GM19452 (cell line): ENCODE results near the gene ADAMTS17.
"Not testable (repeated sequence)": the region's sequence is repeated elsewhere in the genome, so short reads cannot be mapped to it uniquely, and the experiment has no call there.

Source experiments
- ATAC-seq: cut with Tn5 transposase; IDR thresholded peaks from one replicate; pipeline ENCODE4 v1.9.1; 2021; ENCODE audit not compliant: unreplicated experiment

Gene ADAMTS17

GRCh38 chr15:100339999-100340398 lies 1.8 kb downstream of the ADAMTS17 start:
- no peak for ATAC-seq

DNA sequence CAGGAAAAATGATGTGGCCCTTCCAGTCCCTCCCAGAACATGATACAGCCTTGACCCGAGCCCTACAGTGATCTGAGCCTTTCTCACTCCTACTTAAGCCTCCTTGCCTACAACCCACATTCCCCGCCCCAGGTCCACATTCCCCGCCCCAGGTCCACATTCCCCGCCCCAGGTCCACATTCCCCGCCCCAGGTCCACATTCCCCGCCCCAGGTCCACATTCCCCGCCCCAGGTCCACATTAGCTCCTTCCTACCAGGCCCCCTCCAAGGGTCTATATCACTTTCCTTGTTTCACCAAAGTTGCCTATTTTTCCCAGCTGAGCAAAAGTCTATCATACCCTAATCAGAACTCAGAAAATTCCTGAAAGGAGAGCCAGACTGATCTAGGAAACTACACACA lies 2.3 kb downstream of the ADAMTS17 start:
- ATAC-seq, result not testable (repeated sequence)

DNA sequence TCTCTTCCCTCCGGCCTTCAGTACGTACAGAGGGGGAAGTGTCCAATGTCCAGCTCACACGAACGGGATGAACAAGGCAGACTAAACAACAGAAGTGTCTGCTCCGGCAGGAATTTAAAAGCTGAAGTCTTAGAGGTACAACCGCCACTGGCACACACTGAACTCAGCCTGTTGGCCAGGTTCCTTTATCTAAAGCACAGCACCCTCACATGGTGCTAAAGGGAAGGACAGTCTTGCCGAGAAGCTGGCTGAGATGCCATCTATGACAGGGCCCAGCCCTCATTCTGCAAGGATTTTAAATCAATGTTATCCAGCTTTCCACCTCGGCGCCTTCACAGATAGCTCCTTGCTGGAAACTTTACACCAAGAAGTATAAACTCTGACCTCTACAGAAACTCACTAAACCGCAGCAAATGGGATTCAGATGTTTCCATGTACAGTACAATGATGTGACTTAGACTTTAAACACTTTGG lies 2.8 kb downstream of the ADAMTS17 start:
- no peak for ATAC-seq

- ATAC-seq, result no peak
These were observed 3.5 kb downstream of the ADAMTS17 start for GRCh38 chr15:100338247-100338646.

- no peak for ATAC-seq
These were observed 4.4 kb downstream of the ADAMTS17 start for GRCh38 chr15:100337096-100338044.

DNA sequence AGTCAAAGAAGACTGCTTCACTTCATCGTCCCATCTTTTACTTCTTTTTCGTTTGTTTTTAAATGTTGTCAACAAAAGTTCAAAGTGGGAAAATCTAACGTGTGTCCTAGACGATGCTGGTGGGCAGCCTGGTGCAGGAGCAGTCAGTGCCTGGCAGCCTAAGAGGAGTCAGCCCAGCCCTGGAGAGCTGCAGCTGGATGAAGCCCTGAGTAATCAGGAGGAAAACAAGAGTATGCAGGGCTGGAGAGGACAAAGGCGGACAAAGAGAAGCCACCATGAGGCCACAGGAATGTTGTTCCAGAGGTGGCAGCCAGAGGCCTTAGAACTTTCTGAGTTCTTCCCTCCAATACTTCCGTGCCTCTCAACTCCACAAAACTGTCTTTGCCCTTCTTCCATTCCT lies 5.7 kb downstream of the ADAMTS17 start:
- ATAC-seq, result no peak

GRCh38 chr15:100335335-100335999 lies 6.3 kb downstream of the ADAMTS17 start:
- ATAC-seq, result no peak

- ATAC-seq, result no peak
These were observed 6.9 kb downstream of the ADAMTS17 start for GRCh38 chr15:100334905-100335304.

DNA sequence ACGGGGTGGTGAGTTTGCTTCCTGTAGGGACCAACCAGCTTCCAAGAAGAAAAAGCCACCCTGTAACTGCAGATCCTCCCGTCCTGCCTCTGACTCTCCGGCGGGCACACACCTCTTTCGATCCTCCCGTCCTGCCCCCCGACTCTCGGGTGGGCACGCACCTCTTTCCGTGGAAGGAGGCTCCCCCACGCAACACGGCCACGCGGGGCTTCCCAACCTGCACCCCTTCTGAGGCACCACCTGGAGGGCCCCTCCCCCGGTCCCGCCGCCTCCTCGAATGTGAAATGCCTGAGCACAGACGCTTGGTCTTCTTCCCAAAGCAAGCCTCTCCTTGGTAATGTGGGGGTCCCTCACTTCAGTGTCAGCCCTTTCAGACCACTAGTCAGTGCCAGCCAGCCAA lies 7.3 kb downstream of the ADAMTS17 start:
- no peak for ATAC-seq

DNA sequence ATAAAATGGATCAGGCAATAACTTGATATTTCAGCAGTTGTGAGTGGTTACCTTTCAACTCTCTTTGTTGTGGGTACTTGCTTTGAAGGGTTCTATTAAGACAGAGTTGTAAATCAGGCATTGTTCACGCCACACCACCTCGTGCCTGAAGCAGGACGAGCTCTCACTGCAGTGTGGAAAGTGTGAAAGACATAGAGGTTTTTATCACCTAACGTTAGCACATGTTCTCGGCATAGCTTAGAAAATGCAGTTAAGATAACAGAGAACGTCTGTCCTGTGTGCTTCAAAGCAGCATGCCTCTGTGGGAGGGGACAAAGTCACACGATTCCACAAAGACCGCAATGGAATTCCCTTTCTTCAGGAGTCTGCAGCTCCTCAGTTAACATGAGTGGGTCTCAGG lies 7.8 kb downstream of the ADAMTS17 start:
- no peak for ATAC-seq

DNA sequence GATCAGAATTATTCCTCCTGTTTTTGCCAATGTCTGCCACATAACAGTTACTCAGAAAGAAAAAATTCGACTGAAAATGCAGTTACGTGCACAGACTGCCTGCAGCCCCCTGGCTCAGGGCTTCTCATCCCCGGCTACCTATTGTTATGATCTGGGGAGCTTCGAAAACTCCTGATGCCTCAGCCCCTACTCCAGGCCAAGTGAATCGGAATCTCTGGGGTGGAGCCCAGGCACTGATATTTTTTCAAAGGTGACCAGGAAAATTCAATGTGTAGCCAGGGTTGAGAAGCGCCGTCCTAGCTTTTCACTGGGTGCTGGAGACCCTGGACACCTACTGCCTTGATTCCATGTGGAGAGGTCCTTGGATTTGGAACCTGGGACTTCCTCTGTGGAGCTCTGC lies 8.5 kb downstream of the ADAMTS17 start:
- no peak for ATAC-seq

- ATAC-seq, result no peak
These were observed 9.1 kb downstream of the ADAMTS17 start for GRCh38 chr15:100332721-100333120.

DNA sequence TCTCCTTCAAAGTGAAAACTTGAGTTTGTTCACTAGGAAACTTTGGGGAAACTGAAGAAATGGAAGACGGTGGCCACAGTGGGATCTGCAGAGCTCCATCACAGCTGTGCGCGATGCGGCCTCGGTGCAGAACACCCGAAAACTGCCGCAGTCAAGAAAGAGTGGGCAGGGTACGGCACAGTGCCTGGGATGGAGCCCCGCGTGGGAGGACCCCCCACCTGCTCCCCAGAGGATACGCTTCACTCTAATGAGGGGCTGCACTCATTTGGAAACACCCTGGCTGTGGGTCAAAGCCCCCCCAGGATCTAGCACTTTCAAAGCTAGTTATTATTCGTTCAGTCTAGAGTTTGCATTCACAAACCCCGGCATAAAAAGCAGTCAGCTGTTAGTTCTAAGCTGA lies 9.5 kb downstream of the ADAMTS17 start:
- ATAC-seq, result no peak

DNA sequence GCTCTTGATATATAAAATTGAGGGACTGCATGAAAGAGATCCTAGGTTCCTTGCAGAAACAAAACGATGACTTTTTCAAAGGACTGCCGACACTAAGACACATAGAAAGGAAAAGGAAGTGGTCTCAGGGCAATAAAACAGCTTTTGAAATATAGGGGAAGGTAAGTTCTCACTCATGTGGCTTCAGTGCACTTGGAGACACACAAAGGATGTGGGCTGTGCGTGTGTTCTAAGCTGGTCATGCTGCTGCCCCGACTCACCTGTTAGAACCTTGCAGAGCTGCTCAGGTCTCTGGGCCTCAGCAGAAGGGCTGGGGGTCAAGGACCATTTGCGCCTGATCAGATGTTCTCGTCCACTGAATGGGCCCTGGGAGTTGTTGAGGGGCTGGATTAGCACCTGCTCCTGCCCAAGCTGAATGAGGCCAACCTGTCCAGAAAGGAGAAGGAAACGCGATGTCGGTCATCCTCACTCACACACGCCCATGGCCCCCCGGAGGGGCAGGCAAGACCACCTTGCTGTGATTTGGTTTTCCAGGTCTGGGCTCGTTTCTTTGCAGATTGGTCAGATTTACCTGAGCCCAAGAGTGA lies 11.1 kb downstream of the ADAMTS17 start:
- no peak for ATAC-seq

DNA sequence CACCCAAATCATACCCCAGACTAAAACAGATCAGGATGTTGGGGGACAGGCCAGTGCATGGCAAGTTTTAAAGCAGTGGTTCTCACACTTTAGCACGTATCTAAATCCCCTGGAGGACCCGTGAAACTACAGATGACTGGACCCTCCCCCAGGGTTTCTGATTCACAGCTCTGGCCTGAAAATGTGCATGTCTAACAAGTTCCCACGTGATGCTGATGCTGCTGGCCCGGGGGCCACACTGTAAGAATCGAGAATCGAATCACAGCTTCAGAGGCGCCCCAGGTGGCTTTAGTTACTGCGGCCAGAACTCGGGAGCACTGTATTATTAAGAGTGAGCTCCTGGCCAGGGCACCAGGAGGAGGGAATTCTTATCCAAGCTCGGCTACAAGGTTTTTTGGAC lies 11.6 kb downstream of the ADAMTS17 start:
- ATAC-seq, result no peak

DNA sequence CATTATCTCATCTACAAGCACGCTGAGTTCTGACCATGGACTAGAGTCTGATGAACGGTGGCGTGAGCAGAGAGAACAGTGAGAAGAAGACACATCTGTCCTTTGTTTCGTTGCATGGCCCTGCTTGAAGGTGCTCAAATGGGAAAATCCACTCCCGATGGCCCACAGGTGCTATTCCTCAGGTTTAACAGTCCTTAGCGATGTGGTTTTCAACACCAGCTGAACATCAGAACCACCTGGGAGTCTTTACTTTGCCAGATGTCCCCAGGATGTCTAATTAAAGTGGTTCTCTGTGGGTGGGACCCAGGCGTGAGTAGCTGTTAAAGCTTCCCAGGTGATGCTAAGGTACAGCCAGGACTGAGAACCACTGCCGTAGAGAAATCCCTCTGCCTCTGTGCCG lies 13.0 kb downstream of the ADAMTS17 start:
- ATAC-seq, result no peak

- no peak for ATAC-seq
These were observed 22.9 kb downstream of the ADAMTS17 start for GRCh38 chr15:100318880-100319279.

DNA sequence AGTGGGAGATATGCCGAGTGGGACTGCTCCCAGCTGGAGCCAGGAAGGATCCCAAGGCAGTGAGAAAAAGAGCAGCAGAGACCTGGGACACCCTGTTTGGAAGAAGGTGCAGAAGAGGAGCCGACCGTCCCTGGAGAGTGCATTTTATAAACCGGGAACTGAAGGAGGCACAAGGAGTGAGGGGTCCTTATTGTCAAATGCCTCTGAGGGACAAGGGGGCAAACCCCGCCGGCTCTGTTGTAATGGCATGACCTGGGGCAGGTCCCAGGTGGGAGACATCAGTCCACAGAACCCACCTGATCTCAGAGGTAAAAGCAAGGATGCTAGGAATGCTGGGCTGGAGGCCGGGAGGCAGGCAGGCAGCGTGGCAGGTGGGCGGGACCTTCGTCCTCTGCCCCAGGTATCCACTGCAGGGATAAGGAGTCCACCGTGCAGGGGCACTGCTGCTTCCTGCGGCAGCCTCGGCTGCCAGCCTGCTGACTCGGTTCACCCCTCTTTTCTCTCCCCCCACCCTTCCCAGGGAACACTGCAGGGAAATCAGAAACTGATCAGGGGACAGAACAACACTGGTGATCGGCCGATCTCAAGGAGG lies 26.9 kb downstream of the ADAMTS17 start:
- no peak for ATAC-seq

DNA sequence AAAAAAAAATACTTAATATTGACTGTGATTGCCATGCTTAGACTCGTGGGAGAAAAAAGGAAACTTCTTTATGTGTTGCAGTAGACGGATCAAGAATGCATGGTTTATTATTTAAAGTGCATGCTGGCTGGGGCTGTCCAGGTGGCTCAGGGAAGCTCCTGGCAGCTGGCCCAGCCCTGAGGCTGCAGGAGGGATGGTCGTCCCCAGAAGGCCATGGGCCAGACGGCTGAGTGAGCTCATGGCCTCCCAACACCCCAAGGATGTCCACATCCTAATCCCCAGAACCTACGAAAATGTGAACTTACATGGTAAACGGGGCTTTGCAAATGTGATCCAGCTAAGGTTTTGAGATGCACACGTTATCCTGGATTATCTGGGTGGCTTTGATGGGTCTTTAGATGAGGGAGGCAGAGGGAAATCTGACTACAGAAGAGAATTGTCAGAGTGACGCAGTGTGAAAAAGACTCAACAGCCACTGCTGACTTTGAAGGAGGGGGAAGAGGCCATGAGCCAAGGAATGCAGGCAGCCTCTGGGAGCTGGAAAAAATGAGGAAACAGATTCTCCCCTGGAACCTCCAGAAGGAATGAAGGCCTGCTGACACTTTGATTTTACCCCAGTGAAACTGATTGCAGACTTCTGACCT lies 29.8 kb downstream of the ADAMTS17 start:
- no peak for ATAC-seq

DNA sequence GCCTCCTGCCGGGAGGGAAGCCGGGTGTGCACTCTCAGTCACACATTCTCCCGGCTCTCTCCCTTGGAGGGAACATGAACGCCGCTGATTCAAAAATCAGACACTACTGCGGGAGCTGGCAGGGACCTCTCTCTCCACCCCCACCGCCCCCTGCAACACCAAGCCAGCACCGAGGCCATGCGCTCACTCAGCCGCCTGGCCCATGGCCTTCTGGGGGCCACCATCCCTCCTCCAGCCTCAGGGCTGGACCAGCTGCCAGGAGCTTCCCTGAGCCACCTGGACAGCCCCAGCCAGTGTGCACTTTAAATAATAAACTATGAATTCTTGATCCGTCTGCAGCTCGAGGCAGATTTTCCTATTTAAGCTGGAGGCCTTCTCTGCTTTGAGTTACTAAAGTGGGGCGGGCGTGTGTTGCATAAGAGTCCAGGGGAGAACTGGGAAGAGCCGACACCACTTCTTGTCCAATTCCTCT lies 30.6 kb downstream of the ADAMTS17 start:
- ATAC-seq, result no peak
